Liver (tissue), 9 donors: Measurements from ENCODE around the gene ST6GALNAC5. TPM values are rescaled to one million over a fixed set of nuclear protein-coding genes. Genes with fewer than 3 reads are reported as not detected.

ENCODE experiments used
- DNase-seq: peaks from one replicate; pipeline ENCODE4 v3.0.0-alpha.2; 2017; ENCODE audit warnings: low spot score
- H3K27ac ChIP-seq, 2 donors: one replicate each; pipeline ENCODE4 v1.7.0; 2013; ENCODE audit warnings: inconsistent platforms in 2 of 2, low read length in 2 of 2, control low read depth in 1 of 2, low read depth in 1 of 2, mild to moderate bottlenecking in 1 of 2
- H3K27me3 ChIP-seq, 4 donors: one replicate each; pipeline versions ENCODE4 v1.6.1 to v1.7.0; 2013; ENCODE audit warnings: low read length in 3 of 4, inconsistent platforms in 1 of 4, mild to moderate bottlenecking in 1 of 4, moderate library complexity in 1 of 4; ENCODE audit not compliant: control insufficient read depth in 4 of 4, insufficient read depth in 4 of 4
- H3K36me3 ChIP-seq, 4 donors: one replicate each; pipeline versions ENCODE4 v1.6.1 to v1.7.0; 2013; ENCODE audit warnings: low read length in 3 of 4, mild to moderate bottlenecking in 3 of 4, low read depth in 1 of 4, moderate library complexity in 1 of 4; ENCODE audit not compliant: control insufficient read depth in 4 of 4, insufficient read depth in 3 of 4
- H3K4me1 ChIP-seq, 4 donors: one replicate each; pipeline versions ENCODE4 v1.6.1 to v1.7.0; 2013; ENCODE audit warnings: low read length in 3 of 4, mild to moderate bottlenecking in 3 of 4, moderate library complexity in 1 of 4; ENCODE audit not compliant: control insufficient read depth in 4 of 4, insufficient read depth in 4 of 4
- H3K4me3 ChIP-seq, 3 donors: one replicate each; pipeline versions ENCODE4 v1.6.1 to v1.7.0; 2013; ENCODE audit warnings: low read length in 3 of 3, control low read depth in 1 of 3, low read depth in 1 of 3, mild to moderate bottlenecking in 1 of 3
- H3K9ac ChIP-seq, 2 donors: one replicate each; pipeline ENCODE4 v1.7.0; 2013; ENCODE audit warnings: low read length in 2 of 2, mild to moderate bottlenecking in 2 of 2, moderate library complexity in 2 of 2, control low read depth in 1 of 2, low read depth in 1 of 2
- H3K9me3 ChIP-seq, 4 donors: one replicate each; pipeline versions ENCODE4 v1.6.1 to v1.7.0; 2013; ENCODE audit warnings: low read length in 3 of 4; ENCODE audit not compliant: control insufficient read depth in 4 of 4
- CTCF ChIP-seq: fragments of 150-350 bp; IDR thresholded peaks from 2 replicates; pipeline ENCODE4 v1.5.1; 2017; ENCODE audit warnings: improper control_type of control experiment, low read depth, low read length; ENCODE audit not compliant: missing input control
- EGR1 ChIP-seq, 2 donors: IDR thresholded peaks; 2 replicates each; pipeline ENCODE4 v1.6.1; 2016 to 2018; ENCODE audit warnings: antibody characterized with exemption in 2 of 2, low read depth in 2 of 2
- FOXA1 ChIP-seq: IDR thresholded peaks from 2 replicates; pipeline ENCODE4 v1.6.1; 2016; ENCODE audit warnings: antibody characterized with exemption
- FOXA2 ChIP-seq: IDR thresholded peaks from 2 replicates; pipeline ENCODE4 v1.6.1; 2016; ENCODE audit warnings: antibody characterized with exemption
- GABPA ChIP-seq, 2 donors: IDR thresholded peaks in 1 of 2; conservative IDR thresholded peaks in 1 of 2; 2 replicates each; pipeline ENCODE4 v1.6.1; 2016; ENCODE audit warnings: antibody characterized with exemption in 2 of 2, mild to moderate bottlenecking in 1 of 2, moderate library complexity in 1 of 2
- HNF4A ChIP-seq, 2 donors: conservative IDR thresholded peaks; 2 replicates each; pipeline ENCODE4 v1.6.1; 2016; ENCODE audit warnings: antibody characterized with exemption in 2 of 2, mild to moderate bottlenecking in 2 of 2
- HNF4G ChIP-seq: IDR thresholded peaks from 2 replicates; pipeline ENCODE4 v1.6.1; 2016; ENCODE audit warnings: antibody characterized with exemption
- JUND ChIP-seq, 2 donors: IDR thresholded peaks; 2 replicates each; pipeline ENCODE4 v1.6.1; 2016; ENCODE audit warnings: antibody characterized with exemption in 2 of 2
- MAX ChIP-seq: IDR thresholded peaks from 2 replicates; pipeline ENCODE4 v1.6.1; 2016; ENCODE audit warnings: antibody characterized with exemption
- NR2F2 ChIP-seq: IDR thresholded peaks from 2 replicates; pipeline ENCODE4 v1.6.1; 2016; ENCODE audit warnings: antibody characterized with exemption
- RAD21 ChIP-seq, 2 donors: IDR thresholded peaks; 2 replicates each; pipeline ENCODE4 v1.6.1; 2016; ENCODE audit warnings: antibody characterized with exemption in 2 of 2, mild to moderate bottlenecking in 2 of 2
- REST ChIP-seq: IDR thresholded peaks from 2 replicates; pipeline ENCODE4 v1.6.1; 2016; ENCODE audit warnings: antibody characterized with exemption, mild to moderate bottlenecking
- RXRA ChIP-seq, 2 donors: IDR thresholded peaks; 2 replicates each; pipeline ENCODE4 v1.6.1; 2017 to 2018; ENCODE audit warnings: antibody characterized with exemption in 2 of 2, mild to moderate bottlenecking in 1 of 2
- TAF1 ChIP-seq: conservative IDR thresholded peaks from 2 replicates; pipeline ENCODE4 v1.6.1; 2016; ENCODE audit warnings: antibody characterized with exemption, mild to moderate bottlenecking
- YY1 ChIP-seq: IDR thresholded peaks from 2 replicates; pipeline ENCODE4 v1.6.1; 2016; ENCODE audit warnings: antibody characterized with exemption, mild to moderate bottlenecking
- ZBTB33 ChIP-seq: IDR thresholded peaks from 2 replicates; pipeline ENCODE4 v1.6.1; 2016; ENCODE audit warnings: antibody characterized with exemption
- WGBS: extraction: QIAGEN DNeasy Blood & Tissue Kit; methylation state at CpG from one replicate; pipeline ENCODE4 v1.1.7; 2013; 5-methylcytosine and 5-hydroxymethylcytosine counted together
- polyA plus RNA-seq, 2 donors: library from polyadenylated mRNA; stranded (reverse) in 1 of 2; unstranded in 1 of 2; fragments of 200-250 nt in 1 of 2; fragments of >200 nt in 1 of 2; fragmentation: Nextera tagmentation in 1 of 2; extraction: Ambion mirVana in 1 of 2; gene quantifications; one replicate each; pipeline versions ENCODE4 v1.2.1 to v1.2.3, GENCODE V29; 2013 to 2015
- total RNA-seq, 2 donors: library from RNA; depleted of rRNA; stranded (reverse); fragments of >200 nt; gene quantifications; one replicate each; pipeline ENCODE4 v1.2.3, GENCODE V29; 2014
- donor health status: healthy.
- donor health status: healthy.
- donor health status: healthy.
- donor health status: healthy.
- donor health status: healthy.

Gene ST6GALNAC5
- total and polyA plus RNA-seq, 4 donors, result 0.09 to 0.17 TPM; not detected in 2

DNA sequence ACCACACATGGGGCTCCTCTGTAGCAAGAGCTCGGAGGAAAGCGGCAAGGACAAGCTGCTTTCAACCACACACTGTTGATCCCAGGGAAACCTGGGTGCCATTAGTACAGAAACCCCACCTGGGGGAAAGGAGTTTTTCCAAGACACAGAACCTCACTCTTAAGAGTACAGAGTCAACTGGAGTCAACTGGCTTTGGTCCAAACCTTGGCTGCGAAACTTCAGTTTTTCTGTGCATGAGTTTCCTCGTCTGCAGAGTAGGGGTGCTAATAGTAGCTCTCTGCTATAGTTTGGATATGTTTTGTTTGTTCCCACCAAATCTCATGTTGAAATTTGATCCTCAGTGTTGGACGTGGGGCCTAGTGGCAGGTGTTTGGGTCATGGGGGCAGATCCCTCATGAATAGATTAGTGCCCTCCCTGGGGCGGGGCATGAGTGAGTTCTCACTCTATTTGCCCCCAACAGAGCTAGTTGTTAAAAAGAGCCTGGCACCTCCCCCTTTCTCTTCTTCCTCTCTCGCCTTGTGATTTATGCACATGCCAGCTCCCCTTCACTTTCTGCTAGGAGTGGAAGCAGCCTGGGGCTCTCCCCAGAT, 190.8 kb downstream of the ST6GALNAC5 start:
- TF ChIP-seq CTCF, result no peak
- no peak for TF ChIP-seq ZBTB33
- TF ChIP-seq REST, result no peak
- no peak for TF ChIP-seq RAD21 (IDR thresholded peaks at IDR 0.05)
- TF ChIP-seq JUND (IDR thresholded peaks at IDR 0.05), result no peak
- H3K27ac ChIP-seq, result no peak overlapping the region
- H3K4me1 ChIP-seq, result no peaks in the 10 kb centered on the region
- H3K4me3 ChIP-seq, result no peak overlapping the region
- no peaks in the 10 kb centered on the region for H3K27me3 ChIP-seq
- DNase-seq, result no peak
- WGBS, result 78% methylated on average over 7 of the region's 7 CpGs
- no peaks in the 10 kb centered on the region for H3K9me3 ChIP-seq
- no peak overlapping the region for H3K9ac ChIP-seq
- no peaks in the 10 kb centered on the region for H3K36me3 ChIP-seq

DNA sequence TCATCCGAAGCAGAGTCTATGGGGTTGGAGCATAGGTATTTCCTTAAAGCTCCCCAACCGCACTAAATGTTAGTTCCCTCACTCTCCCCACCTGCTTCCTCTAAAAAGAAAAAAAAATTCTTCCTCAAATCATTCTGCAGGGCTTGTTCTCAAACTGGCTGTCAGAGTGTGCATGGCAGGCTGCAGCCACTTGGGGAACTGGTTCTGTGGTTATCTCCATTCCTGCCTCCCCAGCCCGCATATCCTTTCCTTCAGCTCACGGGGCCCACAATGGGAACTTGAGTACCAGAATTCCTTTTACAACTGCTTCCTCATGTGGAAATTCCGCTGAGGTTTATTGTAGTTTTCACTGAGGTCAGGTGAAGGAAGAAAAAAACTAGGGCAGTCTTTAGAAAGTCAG, 192.7 kb downstream of the ST6GALNAC5 start:
- no peak overlapping the region for H3K9ac ChIP-seq
- H3K27ac ChIP-seq, result no peak overlapping the region
- H3K9me3 ChIP-seq, result no peaks in the 10 kb centered on the region
- TF ChIP-seq TAF1 (no peak), FOXA2 (no peak), HNF4G (no peak), RAD21 (IDR thresholded peaks at IDR 0.05) (no peak), GABPA (IDR thresholded peaks at IDR 0.05 in 1 of 2, conservative IDR thresholded peaks at IDR 0.05 in 1 of 2) (no peak), REST (no peak), ZBTB33 (no peak), MAX (no peak), EGR1 (IDR thresholded peaks at IDR 0.05; ENCODE audit: low read depth in 2 of 2) (no peak), NR2F2 (no peak), FOXA1 (no peak), JUND (IDR thresholded peaks at IDR 0.05) (no peak), HNF4A (conservative IDR thresholded peaks at IDR 0.05) (no peak), YY1 (no peak), RXRA (IDR thresholded peaks at IDR 0.05) (no peak), CTCF (no peak)

More for the DNA sequence above, 192.7 kb downstream of the ST6GALNAC5 start:
- Histone ChIP-seq H3K27me3 (no peaks in the 10 kb centered on the region), H3K4me1 (no peaks in the 10 kb centered on the region), H3K4me3 (no peak overlapping the region), H3K36me3 (no peaks in the 10 kb centered on the region)
- 50% methylated on average over 5 of the region's 5 CpGs for WGBS
- no peak for DNase-seq
